ENCODE results near the gene BCO2. TPM values are rescaled to one million over a fixed set of nuclear protein-coding genes. Genes with fewer than 3 reads are reported as not detected.

BCO2 gene
- total RNA-seq, 2 donors from 2014 or later = 0.24 to 1.0 TPM

- H3K27ac Mint-ChIP-seq = no peak within 1 kb of the TSS
- Histone ChIP-seq H3K4me1 (ENCODE audit: control insufficient read depth, insufficient read depth, low read length) (no peaks in the 10 kb centered on the region), H3K9ac (ENCODE audit: extremely low read depth, low read length, poor library complexity, severe bottlenecking) (no peak within 1 kb of the TSS), H3K27ac (ENCODE audit: low read depth, low read length) (no peak within 1 kb of the TSS), H3K27me3 (ENCODE audit: control insufficient read depth, insufficient read depth, low read length, poor library complexity, severe bottlenecking) (no peaks in the 10 kb centered on the region), H3K36me3 (ENCODE audit: control insufficient read depth, insufficient read depth, low read length) (no peaks in the 10 kb centered on the region), H3K9me3 (ENCODE audit: control insufficient read depth, low read length) (no peaks in the 10 kb centered on the region), H3K4me3 (ENCODE audit: low read length) (no peak within 1 kb of the TSS)
- peaks cover 15% of the 10 kb centered on the region for H3K27me3 Mint-ChIP-seq (ENCODE audit: insufficient read depth)
- no peak for TF ChIP-seq CTCF (conservative IDR thresholded peaks at IDR 0.05)
- no peaks in the 10 kb centered on the region for H3K36me3 Mint-ChIP-seq (ENCODE audit: low read depth)
- no peak for DNase-seq
- 90 to 98% methylated on average over 2 of the region's 2 CpGs for WGBS, 2 experiments (ENCODE audit: insufficient coverage in 1 of 2, insufficient read length in 1 of 2)
- H3K9me3 Mint-ChIP-seq = no peaks in the 10 kb centered on the region
- H3K4me1 Mint-ChIP-seq = no peaks in the 10 kb centered on the region
- no peak within 1 kb of the TSS for H3K4me3 Mint-ChIP-seq
These were observed 85.2 kb downstream of the BCO2 start, which contains the start of gene PLET1 for GRCh38 chr11:112260490-112260889. PLET1 (minus strand) TSS chr11:112260860; CDS start chr11:112260589, 271 bp downstream.

- Histone ChIP-seq H3K9me3 (ENCODE audit: control insufficient read depth, low read length) (no peaks in the 10 kb centered on the region), H3K9ac (ENCODE audit: extremely low read depth, low read length, poor library complexity, severe bottlenecking) (no peak overlapping the region), H3K36me3 (ENCODE audit: control insufficient read depth, insufficient read depth, low read length) (no peaks in the 10 kb centered on the region), H3K27ac (ENCODE audit: low read depth, low read length) (no peak overlapping the region), H3K4me1 (ENCODE audit: control insufficient read depth, insufficient read depth, low read length) (no peaks in the 10 kb centered on the region), H3K27me3 (ENCODE audit: control insufficient read depth, insufficient read depth, low read length, poor library complexity, severe bottlenecking) (no peaks in the 10 kb centered on the region), H3K4me3 (ENCODE audit: low read length) (no peak overlapping the region)
- Mint-ChIP-seq H3K27me3 (ENCODE audit: insufficient read depth) (peaks cover 3% of the 10 kb centered on the region), H3K4me1 (peaks cover 4% of the 10 kb centered on the region), H3K9me3 (no peaks in the 10 kb centered on the region), H3K27ac (no peak overlapping the region), H3K4me3 (no peak overlapping the region), H3K36me3 (ENCODE audit: low read depth) (no peaks in the 10 kb centered on the region)
- DNase-seq = no peak
- 67 to 73% methylated on average over 5 to 11 of the region's 11 CpGs for WGBS, 2 experiments (ENCODE audit: insufficient coverage in 1 of 2, insufficient read length in 1 of 2)
- TF ChIP-seq CTCF (conservative IDR thresholded peaks at IDR 0.05) = no peak
These were observed 90.5 kb downstream of the BCO2 start for GRCh38 chr11:112265659-112266409.

GRCh38 chr11:112266410-112266778 lies 91.1 kb downstream of the BCO2 start:
- H3K9ac ChIP-seq (ENCODE audit: extremely low read depth, low read length, poor library complexity, severe bottlenecking) = no peak overlapping the region
- no peak for DNase-seq
- H3K36me3 Mint-ChIP-seq (ENCODE audit: low read depth) = no peaks in the 10 kb centered on the region
- no peaks in the 10 kb centered on the region for H3K27me3 ChIP-seq (ENCODE audit: control insufficient read depth, insufficient read depth, low read length, poor library complexity, severe bottlenecking)
- H3K9me3 ChIP-seq (ENCODE audit: control insufficient read depth, low read length) = no peaks in the 10 kb centered on the region
- H3K4me1 ChIP-seq (ENCODE audit: control insufficient read depth, insufficient read depth, low read length) = no peaks in the 10 kb centered on the region
- no peaks in the 10 kb centered on the region for H3K9me3 Mint-ChIP-seq
- WGBS, 2 experiments (ENCODE audit: insufficient coverage in 1 of 2, insufficient read length in 1 of 2) = 95 to 100% methylated on average over 1 to 3 of the region's 3 CpGs
- no peaks in the 10 kb centered on the region for H3K36me3 ChIP-seq (ENCODE audit: control insufficient read depth, insufficient read depth, low read length)
- H3K4me3 ChIP-seq (ENCODE audit: low read length) = no peak overlapping the region
- H3K27ac Mint-ChIP-seq = no peak overlapping the region
- TF ChIP-seq CTCF (conservative IDR thresholded peaks at IDR 0.05) = no peak
- H3K27me3 Mint-ChIP-seq (ENCODE audit: insufficient read depth) = peaks cover 3% of the 10 kb centered on the region
- no peak overlapping the region for H3K27ac ChIP-seq (ENCODE audit: low read depth, low read length)
- peaks cover 4% of the 10 kb centered on the region for H3K4me1 Mint-ChIP-seq
- H3K4me3 Mint-ChIP-seq = no peak overlapping the region
